Spleen (tissue), 7 donors: ENCODE measurements around the gene MYDGF.

ENCODE experiments used
- POLR2A ChIP-seq, 3 donors: fragments of 450-650 bp; IDR thresholded peaks; one replicate each; pipeline ENCODE4 v1.5.1; 2017; ENCODE audit warnings: antibody characterized with exemption in 3 of 3, mild to moderate bottlenecking in 1 of 3
- TF ChIP-seq, protein P1 (sequence below), 11 experiments: fragments of 200-600 bp in 7 of 11; fragments of 450-650 bp in 4 of 11; sonication (generic) in 4 of 11; IDR thresholded peaks in 8 of 11; conservative IDR thresholded peaks in 3 of 11; 1 replicate in 7 of 11; 2 replicates in 4 of 11; pipeline versions ENCODE4 v1.4.0 to v1.8.0; 2016 to 2021; ENCODE audit warnings: antibody characterized with exemption in 11 of 11, inconsistent platforms in 4 of 11, mild to moderate bottlenecking in 1 of 11
- donor health status: DM: no; HTN: no; CAD: no; lungs with moderate emphysema.
- donor health status: DM: no; HTN: no; CAD: no.
- donor health status: DM: no; HTN: no; CAD: no.

DNA sequence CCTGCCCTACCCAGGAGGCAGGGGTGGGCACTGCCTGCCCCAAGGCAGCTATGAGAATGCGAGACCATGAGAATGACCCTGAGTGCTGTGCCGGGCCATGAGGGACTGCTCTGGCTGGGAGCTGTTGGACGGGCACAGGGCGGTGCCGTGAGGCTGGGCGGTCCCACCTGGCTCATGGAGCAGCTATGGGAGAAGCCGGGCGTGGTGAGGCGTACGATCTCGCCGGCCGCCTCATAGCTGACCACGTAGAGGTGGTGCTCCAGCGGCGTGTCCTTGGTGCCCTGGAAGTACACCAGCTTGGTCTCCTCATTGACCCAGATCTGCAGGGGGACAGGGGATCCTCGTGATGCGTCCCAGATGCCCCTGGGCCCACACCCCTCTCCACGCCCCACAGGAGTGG is 19.3 kb upstream of the MYDGF start:
- TF ChIP-seq, protein P1, sequence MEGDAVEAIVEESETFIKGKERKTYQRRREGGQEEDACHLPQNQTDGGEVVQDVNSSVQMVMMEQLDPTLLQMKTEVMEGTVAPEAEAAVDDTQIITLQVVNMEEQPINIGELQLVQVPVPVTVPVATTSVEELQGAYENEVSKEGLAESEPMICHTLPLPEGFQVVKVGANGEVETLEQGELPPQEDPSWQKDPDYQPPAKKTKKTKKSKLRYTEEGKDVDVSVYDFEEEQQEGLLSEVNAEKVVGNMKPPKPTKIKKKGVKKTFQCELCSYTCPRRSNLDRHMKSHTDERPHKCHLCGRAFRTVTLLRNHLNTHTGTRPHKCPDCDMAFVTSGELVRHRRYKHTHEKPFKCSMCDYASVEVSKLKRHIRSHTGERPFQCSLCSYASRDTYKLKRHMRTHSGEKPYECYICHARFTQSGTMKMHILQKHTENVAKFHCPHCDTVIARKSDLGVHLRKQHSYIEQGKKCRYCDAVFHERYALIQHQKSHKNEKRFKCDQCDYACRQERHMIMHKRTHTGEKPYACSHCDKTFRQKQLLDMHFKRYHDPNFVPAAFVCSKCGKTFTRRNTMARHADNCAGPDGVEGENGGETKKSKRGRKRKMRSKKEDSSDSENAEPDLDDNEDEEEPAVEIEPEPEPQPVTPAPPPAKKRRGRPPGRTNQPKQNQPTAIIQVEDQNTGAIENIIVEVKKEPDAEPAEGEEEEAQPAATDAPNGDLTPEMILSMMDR (IDR thresholded peaks at IDR 0.05 in 8 of 11, conservative IDR thresholded peaks at IDR 0.05 in 3 of 11), result no peak
- TF ChIP-seq POLR2A (IDR thresholded peaks at IDR 0.05), result no peak
